ENCODE results near the gene SLCO2B1. TPM values are rescaled to one million over a fixed set of nuclear protein-coding genes. Genes with fewer than 3 reads are reported as not detected.

Gene SLCO2B1
- total RNA-seq, 1 donor from 2014 or later = 5.7 TPM

- FAIRE-seq = no peak
- no peak for DNase-seq (ENCODE audit: low spot score in 2 of 2)
Observed at GRCh38 chr11:75145196-75145971, 5.5 kb upstream of the SLCO2B1 start.

GRCh38 chr11:75145972-75146519, 4.9 kb upstream of the SLCO2B1 start:
- DNase-seq (ENCODE audit: low spot score in 2 of 2) (no peak), FAIRE-seq (no peak)

DNA sequence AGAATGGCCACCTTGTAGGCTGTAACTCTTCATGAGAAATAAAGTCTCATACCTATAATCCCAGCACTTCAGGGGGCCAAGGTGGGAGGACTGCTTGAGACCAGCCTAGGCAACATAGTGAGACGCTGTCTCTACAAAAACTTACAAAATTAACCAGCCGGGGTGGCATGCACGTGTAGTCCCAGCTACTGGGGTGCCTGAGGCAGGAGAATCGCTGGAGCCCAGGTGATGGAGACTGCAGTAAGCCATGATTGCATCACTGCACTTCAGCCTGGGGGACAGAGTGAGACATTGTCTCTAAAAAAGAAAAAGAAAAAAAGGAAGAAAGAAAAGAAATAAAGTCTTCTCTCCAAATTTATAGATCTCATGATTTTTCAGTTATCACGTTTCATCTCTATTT, 4.2 kb upstream of the SLCO2B1 start:
- no peak for FAIRE-seq
- no peak for DNase-seq (ENCODE audit: low spot score in 2 of 2)

DNA sequence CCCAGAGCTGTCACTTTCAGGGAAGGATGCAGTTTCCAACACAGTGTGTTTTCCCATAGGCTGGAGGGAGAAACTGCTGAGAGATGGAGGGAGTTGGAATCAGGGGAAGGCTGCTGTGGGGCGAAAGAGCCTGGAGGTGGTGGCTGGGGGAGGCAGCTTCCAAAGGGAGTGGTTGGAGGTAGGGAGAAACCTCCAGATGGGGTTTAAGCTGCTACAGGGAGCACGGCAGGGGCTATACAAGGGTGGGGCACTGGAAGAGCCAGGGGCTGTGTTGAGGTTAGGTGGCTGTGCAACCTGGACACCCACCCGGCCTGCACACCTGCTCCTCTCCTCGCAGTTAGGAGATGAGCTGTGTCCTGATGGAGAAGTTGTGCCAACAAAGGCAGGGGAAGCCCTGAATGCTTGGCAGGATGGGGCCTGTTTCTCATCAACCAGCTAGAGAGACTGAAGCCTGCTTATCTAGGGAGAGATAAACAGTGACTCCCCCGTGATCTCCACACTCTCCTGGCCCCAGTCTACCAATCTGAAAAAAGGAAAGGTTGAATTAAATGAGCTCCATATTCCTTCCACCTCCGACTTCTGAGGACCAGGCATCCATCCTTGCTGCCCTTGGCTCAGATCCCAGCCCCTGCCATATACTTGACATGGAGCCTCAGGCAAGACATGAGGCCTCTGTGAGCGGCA, 3.6 kb upstream of the SLCO2B1 start:
- no peak for DNase-seq (ENCODE audit: low spot score in 2 of 2)
- no peak for FAIRE-seq

GRCh38 chr11:75147875-75148263, 3.0 kb upstream of the SLCO2B1 start:
- DNase-seq (ENCODE audit: low spot score in 2 of 2) (no peak), FAIRE-seq (no peak)

DNA sequence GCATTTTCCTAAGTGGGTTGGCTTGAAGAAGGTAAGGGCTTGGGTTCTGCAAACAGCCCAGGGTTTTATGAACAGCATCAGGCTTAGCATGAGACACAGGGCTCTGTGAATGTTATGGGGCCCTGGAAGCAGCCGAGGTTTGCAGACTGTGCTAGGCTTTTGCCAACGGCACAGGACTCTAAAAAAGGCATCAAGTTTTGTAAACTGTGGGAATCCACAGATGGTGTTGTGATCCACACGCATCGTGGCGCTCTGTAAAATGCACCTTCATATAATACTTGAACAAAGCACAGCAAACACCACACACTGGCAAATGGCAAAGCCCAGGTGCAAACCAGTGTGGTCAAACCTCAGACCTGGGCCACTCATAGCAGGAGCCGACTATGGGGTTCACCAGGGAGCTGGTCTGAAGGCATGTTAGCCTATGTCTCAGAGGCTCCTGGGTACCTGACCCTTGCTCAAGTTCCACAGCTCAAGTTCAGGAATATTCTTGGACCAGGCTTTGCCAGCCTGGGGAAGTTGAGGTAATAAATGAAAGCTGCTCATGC, 2.4 kb upstream of the SLCO2B1 start:
- no peak for DNase-seq (ENCODE audit: low spot score in 2 of 2)
- FAIRE-seq = no peak

DNA sequence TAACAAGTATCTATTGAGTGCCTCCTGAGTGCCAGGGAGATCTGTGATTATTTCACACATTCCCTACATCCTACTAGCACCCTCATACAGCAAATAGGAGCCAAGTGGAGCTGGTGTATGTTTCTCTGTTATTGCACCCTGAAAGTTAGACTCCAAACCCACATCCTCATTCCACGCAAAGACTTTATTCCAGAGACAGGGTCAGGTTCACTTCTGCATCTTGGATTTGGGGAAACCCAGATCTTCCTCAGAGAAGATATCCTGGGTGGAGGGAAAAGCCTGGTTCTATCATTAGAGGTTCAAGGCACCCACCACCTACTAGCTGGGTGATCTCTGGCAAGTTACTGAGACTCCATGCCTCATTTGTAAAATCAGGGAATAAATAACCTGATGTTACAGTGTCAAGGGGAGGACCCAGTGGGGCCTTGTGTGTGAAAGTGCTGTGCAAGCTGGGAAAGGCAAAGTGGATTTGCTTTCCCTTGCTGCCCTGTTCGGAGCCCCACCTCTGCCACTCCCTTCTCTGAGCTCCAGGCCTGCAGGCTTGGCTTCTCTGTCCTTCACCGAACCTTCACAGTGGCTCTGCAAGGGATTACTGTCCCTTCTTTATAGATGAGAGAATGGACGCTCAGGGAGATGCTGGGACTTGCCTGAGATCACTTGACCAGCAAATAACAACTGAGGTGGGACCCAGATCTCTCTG, 991 bp upstream of the SLCO2B1 start:
- FAIRE-seq = no peak

DNA sequence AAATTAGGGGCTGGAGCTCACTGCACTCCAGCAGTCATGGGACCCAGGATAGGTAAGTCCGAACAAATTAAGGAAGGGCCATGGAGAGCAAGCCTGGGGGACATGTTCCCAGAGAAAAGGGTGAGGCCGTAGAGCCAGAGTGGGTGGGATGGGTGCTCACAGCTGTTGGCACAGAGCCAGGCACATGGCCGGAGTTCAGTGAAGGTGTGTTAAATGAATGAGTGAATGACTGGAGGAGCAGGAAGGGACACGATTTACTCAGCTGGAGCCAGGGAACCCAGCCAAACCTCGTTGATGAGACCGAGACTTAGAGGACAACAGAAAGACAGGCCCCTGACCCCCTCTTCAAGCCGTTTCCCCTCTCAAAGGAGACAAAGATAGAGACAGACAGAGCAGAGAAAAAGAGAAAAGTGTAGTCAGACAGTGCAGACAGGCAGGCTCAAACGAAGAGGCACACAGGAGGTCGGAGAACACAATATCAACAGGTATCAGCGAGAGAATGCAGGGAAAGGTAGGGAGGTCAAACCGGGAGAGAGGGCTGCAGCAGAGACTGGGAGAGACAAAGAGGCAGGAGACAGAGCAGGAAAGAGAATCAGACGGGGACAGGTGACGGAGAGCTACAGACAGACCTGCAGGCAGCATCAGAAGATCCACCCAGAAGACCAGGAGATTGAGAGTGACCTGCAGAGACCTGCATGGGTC, 590 bp downstream of the SLCO2B1 start:
- FAIRE-seq = no peak

More for the DNA sequence above, 991 bp upstream of the SLCO2B1 start:
- no peak for DNase-seq (ENCODE audit: low spot score in 2 of 2)

GRCh38 chr11:75152090-75152489, 1.2 kb downstream of the SLCO2B1 start:
- DNase-seq (ENCODE audit: low spot score in 2 of 2) = no peak
- no peak for FAIRE-seq

More for the DNA sequence above, 590 bp downstream of the SLCO2B1 start:
- DNase-seq (ENCODE audit: low spot score in 2 of 2) = no peak

DNA sequence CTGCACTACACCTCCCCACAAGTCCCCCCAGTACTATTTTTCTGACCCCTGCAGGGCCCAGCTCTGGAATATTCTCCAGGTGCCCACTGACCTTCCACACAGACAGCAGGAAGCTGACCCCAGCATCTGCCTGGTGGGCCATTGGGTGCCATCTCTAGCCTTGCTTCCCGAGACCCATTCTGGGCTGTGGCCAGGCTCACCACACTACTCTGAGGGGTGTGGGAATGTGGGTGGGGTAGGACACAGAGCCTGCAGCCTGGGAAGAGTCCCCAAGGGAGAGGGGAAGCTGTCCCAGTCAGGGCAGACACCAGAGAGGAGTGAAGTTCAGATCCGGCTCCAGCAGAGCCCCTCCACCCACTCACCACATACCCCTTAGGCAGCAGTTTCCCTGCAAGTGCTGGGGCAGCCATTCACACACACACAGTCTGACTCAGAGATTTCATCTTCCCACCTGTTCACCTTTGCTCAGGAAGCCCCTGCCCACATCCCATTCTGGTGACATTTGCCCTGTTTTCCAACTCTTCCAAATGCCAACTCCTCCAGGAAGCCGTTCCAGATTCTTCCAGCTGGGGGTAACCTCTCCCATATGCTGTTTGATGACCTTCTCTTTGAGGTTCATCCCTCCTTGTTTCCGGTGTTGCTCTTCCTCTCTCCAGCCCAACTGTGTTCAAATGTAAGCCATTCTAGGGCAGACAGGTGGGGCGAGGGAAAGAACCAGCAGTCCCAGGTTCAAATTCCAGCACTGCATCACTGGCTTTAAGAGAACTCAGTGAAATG, 1.9 kb downstream of the SLCO2B1 start:
- FAIRE-seq = no peak
- no peak for DNase-seq (ENCODE audit: low spot score in 2 of 2)

DNA sequence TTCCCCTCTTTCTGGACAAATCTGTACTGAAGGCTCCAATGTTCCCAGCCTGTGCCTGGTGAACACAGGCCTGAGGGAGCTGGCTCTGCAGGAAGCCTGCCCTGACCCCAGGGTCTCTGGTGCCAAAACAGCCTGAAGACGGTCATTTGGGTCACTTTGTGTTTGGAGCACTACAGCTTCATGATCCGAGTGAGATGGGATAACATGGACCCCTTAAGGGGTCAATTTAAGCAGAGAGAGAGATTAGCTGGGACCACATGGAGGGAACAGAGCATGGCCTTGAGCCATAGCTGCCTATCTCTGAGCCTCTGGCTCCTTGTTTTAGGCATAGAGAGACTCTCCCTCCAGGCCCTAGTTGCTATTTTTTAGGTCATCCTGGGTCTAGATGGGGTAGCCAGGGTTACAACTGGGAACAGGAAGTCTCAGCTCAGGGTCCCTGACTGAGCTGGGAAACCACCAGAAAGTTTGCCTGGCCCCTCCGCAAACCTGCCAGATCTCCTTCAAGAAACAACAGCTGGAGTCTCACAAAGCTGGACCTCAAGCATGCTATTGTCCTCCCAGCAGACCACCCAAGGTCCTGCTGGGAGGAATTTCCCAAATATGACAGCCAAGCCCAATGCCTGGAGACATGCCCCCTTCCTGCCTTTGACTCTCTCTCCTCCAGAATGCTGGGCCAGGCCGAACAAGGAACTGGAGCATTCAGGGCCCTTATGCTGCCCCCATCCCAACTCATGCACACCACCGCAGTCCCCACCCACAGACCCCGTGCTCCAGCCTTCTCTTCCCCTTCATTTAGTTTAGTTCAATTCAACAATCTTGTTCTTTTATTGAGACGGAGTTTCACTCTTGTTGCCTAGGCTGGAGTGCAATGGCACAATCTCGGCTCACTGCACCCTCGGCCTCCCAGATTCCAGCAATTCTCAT, 4.0 kb downstream of the SLCO2B1 start:
- FAIRE-seq (no peak), DNase-seq (ENCODE audit: low spot score in 2 of 2) (no peak)

DNA sequence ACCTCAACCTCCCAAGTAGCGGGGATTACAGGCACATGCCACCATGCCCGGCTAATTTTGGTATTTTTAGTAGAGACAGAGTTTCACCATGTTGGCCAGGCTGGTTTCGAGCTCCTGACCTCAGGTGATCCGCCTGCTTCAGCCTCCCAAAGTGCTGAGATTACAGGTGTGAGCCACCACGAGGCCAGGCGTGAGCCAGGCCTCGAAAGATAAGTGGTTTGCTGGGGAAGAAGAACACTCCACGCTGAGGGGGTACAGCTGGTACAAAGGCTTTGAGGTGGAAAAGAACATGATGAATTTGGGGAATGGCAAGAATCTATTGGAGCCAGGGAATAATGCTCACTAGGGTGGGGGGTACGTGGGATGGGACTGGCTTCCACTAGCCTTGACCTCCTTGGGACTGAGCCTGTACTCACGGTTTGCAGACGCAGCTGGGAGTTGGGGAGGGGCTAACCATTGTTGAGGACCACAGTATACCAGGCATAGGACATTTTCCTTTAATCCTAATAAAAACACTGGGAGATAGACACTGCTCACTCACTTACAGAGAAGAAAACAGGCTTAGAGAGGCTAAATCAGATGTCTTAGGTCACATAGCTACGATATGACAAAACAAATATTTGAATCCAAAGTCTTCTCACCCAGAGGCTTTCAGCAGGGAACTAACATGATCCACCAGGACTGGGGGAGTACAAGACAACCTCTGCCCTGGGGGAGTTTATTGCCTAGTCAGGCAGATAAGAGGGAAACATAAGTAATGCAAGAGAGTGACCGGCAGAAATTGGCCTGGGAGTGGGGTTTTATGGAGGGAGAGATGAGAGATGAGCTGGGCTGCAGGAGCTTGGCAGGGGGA, 4.9 kb downstream of the SLCO2B1 start:
- DNase-seq (ENCODE audit: low spot score in 2 of 2) = no peak
- FAIRE-seq = no peak

DNA sequence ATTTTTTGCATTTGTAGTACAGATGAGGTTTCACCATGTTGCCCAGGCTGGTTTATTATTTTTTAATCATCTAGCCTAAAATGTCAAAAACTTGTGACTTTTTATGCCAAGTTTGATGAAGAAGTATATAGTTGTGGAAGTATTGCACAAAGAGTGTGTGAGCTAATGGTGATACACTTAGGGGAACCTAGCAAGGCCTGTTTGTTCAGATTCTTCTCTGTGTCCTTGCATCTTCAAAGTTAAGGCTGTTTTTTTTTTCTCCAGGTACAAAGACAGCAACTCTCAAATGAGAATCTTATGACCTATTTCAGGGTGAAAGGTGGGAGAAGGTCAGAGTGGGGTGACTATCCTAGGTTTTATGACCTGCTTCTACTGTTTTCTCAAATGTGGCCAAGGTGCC, 7.3 kb downstream of the SLCO2B1 start:
- DNase-seq (ENCODE audit: low spot score in 2 of 2) = no peak
- no peak for FAIRE-seq

DNA sequence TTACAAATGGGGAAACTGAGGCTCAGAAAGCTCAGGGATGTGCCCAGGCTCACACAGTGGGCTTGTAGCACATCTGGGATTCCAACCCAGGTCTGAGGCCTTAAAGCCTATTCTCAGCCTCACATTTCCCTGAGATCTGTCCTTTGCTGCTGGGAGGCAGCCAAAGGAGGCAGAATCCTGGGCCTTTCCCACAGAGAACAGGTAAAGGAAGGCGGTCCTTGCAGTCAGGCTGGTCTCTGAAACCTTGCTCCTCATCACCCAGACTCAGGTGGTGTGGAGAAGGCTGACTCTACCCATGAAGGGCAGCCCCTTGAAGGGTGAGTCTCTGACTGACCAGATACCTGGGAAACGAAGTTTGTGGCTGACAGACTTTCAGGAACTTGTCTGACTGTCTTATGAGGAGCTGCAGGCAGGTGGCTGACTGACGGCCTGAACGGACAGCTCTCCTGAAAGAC, 7.8 kb downstream of the SLCO2B1 start:
- DNase-seq (ENCODE audit: low spot score in 2 of 2) (no peak), FAIRE-seq (no peak)

GRCh38 chr11:75159151-75159953, 8.4 kb downstream of the SLCO2B1 start:
- DNase-seq (ENCODE audit: low spot score in 2 of 2) (no peak), FAIRE-seq (no peak)

DNA sequence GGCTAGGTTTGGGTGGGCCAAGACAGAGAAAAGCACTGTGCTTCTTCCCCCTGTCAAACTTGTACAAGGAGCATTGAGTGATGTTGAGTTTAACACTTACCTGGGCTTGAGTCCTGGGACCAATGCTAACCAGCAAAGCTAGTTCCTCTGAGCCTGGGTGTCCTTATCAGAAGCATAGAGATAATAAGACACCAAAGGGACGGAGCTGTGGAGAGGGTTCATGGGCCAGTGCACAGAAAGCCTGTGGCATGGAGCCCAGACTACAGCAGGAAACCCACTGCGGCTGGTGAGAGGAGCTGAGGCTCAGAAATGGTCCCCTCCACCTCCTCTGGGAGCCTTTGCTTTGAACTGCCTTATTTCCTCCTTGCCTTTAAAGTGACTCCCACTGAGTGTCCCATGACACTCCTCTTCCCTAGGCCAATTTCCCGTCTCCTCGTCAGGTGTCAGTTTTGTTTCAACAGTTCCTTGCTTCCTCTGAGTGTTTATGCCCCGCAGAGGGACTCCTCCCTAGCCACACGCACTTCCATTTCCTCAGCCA, 9.4 kb downstream of the SLCO2B1 start:
- DNase-seq (ENCODE audit: low spot score in 2 of 2) (no peak), FAIRE-seq (no peak)

All from frontal cortex (tissue), 4 donors.